GM18511 (cell line): Measurements from ENCODE around the gene PRDM16.
"Not testable (repeated sequence)": the region's sequence is repeated elsewhere in the genome, so short reads cannot be mapped to it uniquely, and the experiment has no call there.

Experiments
- ATAC-seq: cut with Tn5 transposase; IDR thresholded peaks from one replicate; pipeline ENCODE4 v1.9.1; 2021; ENCODE audit warnings: mild to moderate bottlenecking, moderate library complexity; ENCODE audit not compliant: unreplicated experiment

Gene PRDM16

GRCh38 chr1:3237994-3238702, 169.1 kb downstream of the PRDM16 start:
- no peak for ATAC-seq

- ATAC-seq = no peak
Measured at GRCh38 chr1:3238703-3239278, 169.8 kb downstream of the PRDM16 start.

- ATAC-seq = not testable (repeated sequence)
Measured at GRCh38 chr1:3239991-3240390, 171.0 kb downstream of the PRDM16 start.

- no peak for ATAC-seq
Measured at GRCh38 chr1:3240524-3241235, 171.7 kb downstream of the PRDM16 start.

- no peak for ATAC-seq
Measured at GRCh38 chr1:3241236-3241550, 172.2 kb downstream of the PRDM16 start.

- no peak for ATAC-seq
Measured at GRCh38 chr1:3241673-3242407, 172.8 kb downstream of the PRDM16 start.

GRCh38 chr1:3242408-3243260, 173.6 kb downstream of the PRDM16 start:
- no peak for ATAC-seq

- no peak for ATAC-seq
Measured at GRCh38 chr1:3243304-3243703, 174.3 kb downstream of the PRDM16 start.

- no peak for ATAC-seq
Measured at GRCh38 chr1:3244025-3244926, 175.3 kb downstream of the PRDM16 start.

- no peak for ATAC-seq
Measured at GRCh38 chr1:3244927-3245315, 175.9 kb downstream of the PRDM16 start.

- no peak for ATAC-seq
Measured at GRCh38 chr1:3245344-3245743, 176.3 kb downstream of the PRDM16 start.

- no peak for ATAC-seq
Measured at GRCh38 chr1:3245768-3246167, 176.8 kb downstream of the PRDM16 start.

- ATAC-seq = no peak
Measured at GRCh38 chr1:3246251-3246650, 177.2 kb downstream of the PRDM16 start.

- ATAC-seq = no peak
Measured at GRCh38 chr1:3247521-3248121, 178.6 kb downstream of the PRDM16 start.

GRCh38 chr1:3248155-3249141, 179.4 kb downstream of the PRDM16 start:
- ATAC-seq = no peak

- ATAC-seq = no peak
Measured at GRCh38 chr1:3249231-3249630, 180.2 kb downstream of the PRDM16 start.

- no peak for ATAC-seq
Measured at GRCh38 chr1:3249631-3250501, 180.9 kb downstream of the PRDM16 start.
